Esophagus squamous epithelium (tissue), 4 donors: ENCODE data around the gene ALOXE3.

ENCODE experiments used
- POLR2A ChIP-seq, 4 donors: fragments of 450-650 bp; IDR thresholded peaks; one replicate each; pipeline ENCODE4 v1.6.1; 2017; ENCODE audit warnings: antibody characterized with exemption in 4 of 4, mild to moderate bottlenecking in 4 of 4, moderate library complexity in 3 of 4
- TF ChIP-seq, protein P1 (sequence below), 6 experiments: fragments of 450-650 bp in 4 of 6; fragments of 200-600 bp in 2 of 6; sonication (generic) in 2 of 6; IDR thresholded peaks; one replicate each; pipeline ENCODE4 v1.5.1; 2016 to 2019; ENCODE audit warnings: antibody characterized with exemption in 6 of 6, mild to moderate bottlenecking in 4 of 6, moderate library complexity in 4 of 6

DNA sequence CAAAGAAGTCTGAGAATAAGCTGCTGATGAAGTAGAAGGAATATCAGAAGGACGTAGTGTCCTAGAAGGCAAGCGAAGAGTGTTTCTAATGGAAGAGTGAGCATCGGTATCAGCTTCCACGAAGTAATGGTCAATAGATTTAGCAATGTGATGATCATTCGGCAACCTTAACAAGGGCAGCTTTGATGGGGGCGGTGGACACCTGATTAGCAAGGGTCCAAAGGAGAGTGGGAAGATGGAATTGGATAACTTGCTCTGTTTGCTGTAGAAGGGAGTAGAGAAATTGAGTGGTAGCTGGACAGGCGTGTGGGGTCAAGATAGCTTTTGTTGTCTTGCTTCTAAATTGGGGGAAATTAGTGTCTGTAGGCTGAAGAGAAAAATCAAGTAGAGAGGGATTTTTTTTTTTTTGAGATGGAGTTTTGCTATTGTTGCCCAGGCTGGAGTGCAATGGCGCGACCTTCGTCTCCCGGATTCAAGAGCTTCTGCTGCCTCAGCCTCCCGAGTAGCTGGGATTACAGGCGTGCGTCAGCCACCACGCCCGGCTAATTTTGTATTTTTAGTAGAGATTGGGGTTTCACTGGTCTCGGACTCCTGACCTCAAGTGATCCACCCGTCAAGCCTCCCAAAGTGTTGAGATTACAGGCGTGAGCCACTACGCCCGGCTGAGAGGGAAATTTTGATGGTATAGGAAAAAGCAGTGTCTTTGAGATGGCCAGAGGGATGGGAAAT is 19.5 kb upstream of the ALOXE3 start:
- TF ChIP-seq, protein P1, sequence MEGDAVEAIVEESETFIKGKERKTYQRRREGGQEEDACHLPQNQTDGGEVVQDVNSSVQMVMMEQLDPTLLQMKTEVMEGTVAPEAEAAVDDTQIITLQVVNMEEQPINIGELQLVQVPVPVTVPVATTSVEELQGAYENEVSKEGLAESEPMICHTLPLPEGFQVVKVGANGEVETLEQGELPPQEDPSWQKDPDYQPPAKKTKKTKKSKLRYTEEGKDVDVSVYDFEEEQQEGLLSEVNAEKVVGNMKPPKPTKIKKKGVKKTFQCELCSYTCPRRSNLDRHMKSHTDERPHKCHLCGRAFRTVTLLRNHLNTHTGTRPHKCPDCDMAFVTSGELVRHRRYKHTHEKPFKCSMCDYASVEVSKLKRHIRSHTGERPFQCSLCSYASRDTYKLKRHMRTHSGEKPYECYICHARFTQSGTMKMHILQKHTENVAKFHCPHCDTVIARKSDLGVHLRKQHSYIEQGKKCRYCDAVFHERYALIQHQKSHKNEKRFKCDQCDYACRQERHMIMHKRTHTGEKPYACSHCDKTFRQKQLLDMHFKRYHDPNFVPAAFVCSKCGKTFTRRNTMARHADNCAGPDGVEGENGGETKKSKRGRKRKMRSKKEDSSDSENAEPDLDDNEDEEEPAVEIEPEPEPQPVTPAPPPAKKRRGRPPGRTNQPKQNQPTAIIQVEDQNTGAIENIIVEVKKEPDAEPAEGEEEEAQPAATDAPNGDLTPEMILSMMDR (IDR thresholded peaks at IDR 0.05): no peak
- no peak for TF ChIP-seq POLR2A (IDR thresholded peaks at IDR 0.05)
